K562 (cell line): ENCODE data around the gene MRPL19. TPM values are rescaled to one million over a fixed set of nuclear protein-coding genes. Genes with fewer than 3 reads are reported as not detected.

Experiments
- ATAC-seq: fragments of 200-7000 bp; cut with Tn5 transposase; 3 replicates; pipeline ENCODE4 v1.9.1; 2020; ENCODE audit warnings: moderate library complexity
- BruUV-seq: library from RNA; stranded (reverse); fragments of 400-500 nt; replicated peaks from 2 replicates; lab custom pipeline; 2021; lab: Mats Ljungman, UMichigan
- CTCF ChIA-PET: fragments of 300-600 bp; formaldehyde crosslinking; extraction: SDS; loops from one replicate; lab custom pipeline; 2021; ENCODE audit warnings: low intra/inter-chr PET ratio; lab: Yijun Ruan, JAX
- POLR2A ChIA-PET: fragments of 300-600, 350-650 bp; sonication (Branson Sonifier 250); formaldehyde crosslinking; extraction: SDS; loops from one replicate; lab custom pipeline; 2021; ENCODE audit warnings: antibody characterized with exemption, inconsistent platforms; lab: Yijun Ruan, JAX
- DNase-seq, 4 experiments: peaks; one replicate each; pipeline versions ENCODE4 v3.0.0 to v3.0.0-alpha.2; 2011 to 2018; ENCODE audit warnings: low spot score in 3 of 4, mixed read lengths in 3 of 4; ENCODE audit errors: extremely low read depth in 1 of 4
- FAIRE-seq: peaks from 2 replicates; lab custom pipeline; 2011; peaks lifted over from hg19 to GRCh38; lab: Jason Lieb, UNC
- H2AFZ ChIP-seq: 2 replicates; pipeline ENCODE4 v1.6.0; 2011; ENCODE audit warnings: low read depth, low read length, control low read depth, inconsistent platforms
- H3K27ac ChIP-seq: fragments of 200-600 bp; 3 replicates; pipeline ENCODE4 v1.8.0; 2011; ENCODE audit warnings: low read depth, mild to moderate bottlenecking, control low read depth, inconsistent platforms, low read length, moderate library complexity, mixed read lengths; ENCODE audit errors: extremely low read depth
- H3K27me3 ChIP-seq, 2 experiments: fragments of 300-600 bp in 1 of 2; 2 replicates in 1 of 2; 3 replicates in 1 of 2; pipeline versions ENCODE4 v1.6.0 to v1.8.0; 2011; ENCODE audit warnings: inconsistent platforms in 2 of 2, low read length in 2 of 2, mild to moderate bottlenecking in 1 of 2, mixed read lengths in 1 of 2, moderate library complexity in 1 of 2; ENCODE audit not compliant: control insufficient read depth in 2 of 2, insufficient read depth in 2 of 2
- H3K36me3 ChIP-seq: fragments of 300-600 bp; 3 replicates; pipeline ENCODE4 v1.8.0; 2011; ENCODE audit warnings: mild to moderate bottlenecking, low read length, inconsistent platforms; ENCODE audit not compliant: control insufficient read depth, insufficient read depth
- H3K4me1 ChIP-seq, 2 experiments: fragments of 200-600 bp in 1 of 2; replicated peaks in 1 of 2; 2 replicates in 1 of 2; 3 replicates in 1 of 2; pipeline versions ENCODE4 v1.5.1 to v1.8.0; 2011; ENCODE audit warnings: inconsistent platforms in 2 of 2, low read length in 2 of 2, mild to moderate bottlenecking in 1 of 2, mixed read lengths in 1 of 2, moderate library complexity in 1 of 2; ENCODE audit not compliant: control insufficient read depth in 2 of 2, insufficient read depth in 2 of 2
- H3K4me2 ChIP-seq: 2 replicates; pipeline ENCODE4 v1.6.1; 2011; ENCODE audit warnings: low read length, control low read depth, inconsistent platforms, mixed read lengths; ENCODE audit not compliant: insufficient read depth
- H3K4me3 ChIP-seq: fragments of 200-600 bp; sonication (generic), shearing (Covaris generic); 2 replicates; pipeline ENCODE4 v1.5.1; 2016; ENCODE audit warnings: control low read depth, inconsistent platforms
- H3K79me2 ChIP-seq: fragments of 200-600 bp; 3 replicates; pipeline ENCODE4 v1.8.0; 2011; ENCODE audit warnings: low read length, inconsistent platforms; ENCODE audit not compliant: control insufficient read depth, insufficient read depth
- H3K9ac ChIP-seq, 2 experiments: 2 replicates each; pipeline versions ENCODE4 v1.6.0 to v1.6.1; 2011; ENCODE audit warnings: low read depth in 2 of 2, low read length in 2 of 2, control low read depth in 1 of 2, inconsistent platforms in 1 of 2, mild to moderate bottlenecking in 1 of 2, mixed read lengths in 1 of 2; ENCODE audit not compliant: insufficient read depth in 1 of 2
- H3K9me1 ChIP-seq: one replicate; pipeline ENCODE4 v1.6.0; 2011; ENCODE audit warnings: inconsistent platforms, mild to moderate bottlenecking, low read length, moderate library complexity; ENCODE audit not compliant: control insufficient read depth, insufficient read depth
- H3K9me3 ChIP-seq: replicated peaks from 2 replicates; pipeline ENCODE4 v1.5.1; 2011; ENCODE audit warnings: low read depth, low read length, inconsistent platforms; ENCODE audit not compliant: control insufficient read depth, insufficient read depth
- H4K20me1 ChIP-seq: replicated peaks from 2 replicates; pipeline ENCODE4 v1.6.1; 2011; ENCODE audit warnings: low read length, inconsistent platforms, mixed read lengths; ENCODE audit not compliant: control insufficient read depth, insufficient read depth
- BRD9 ChIP-seq: fragments of 450-650 bp; IDR thresholded peaks from 2 replicates; pipeline ENCODE4 v1.6.1; 2018; ENCODE audit warnings: low read depth; ENCODE audit not compliant: partially characterized antibody
- CHD2 ChIP-seq: IDR thresholded peaks from 2 replicates; pipeline ENCODE4 v1.6.1; 2011; ENCODE audit warnings: low read depth, low read length
- FOXJ2 ChIP-seq: fragments of 200-800 bp; sonication (Bioruptor generic); IDR thresholded peaks from 2 replicates; pipeline ENCODE4 v1.6.1; 2016; ENCODE audit warnings: missing genetic modification characterization, missing compliant biosample characterization
- FOXK1 ChIP-seq: sonication (generic); formaldehyde crosslinking; IDR thresholded peaks from 2 replicates; pipeline ENCODE4 v1.8.0; 2022; ENCODE audit warnings: missing genetic modification reagents, mild to moderate bottlenecking, borderline replicate concordance
- MBD1 ChIP-seq: fragments of 250-450 bp; sonication (Bioruptor Pico); IDR thresholded peaks from 2 replicates; pipeline ENCODE4 v1.8.0; 2022; ENCODE audit warnings: inconsistent platforms
- MBD2 ChIP-seq: sonication (generic); IDR thresholded peaks from 2 replicates; pipeline ENCODE4 v1.6.1; 2016; ENCODE audit warnings: low read depth, borderline replicate concordance
- MXD1 ChIP-seq: fragments of 250-450 bp; sonication (Bioruptor Pico); IDR thresholded peaks from 2 replicates; pipeline ENCODE4 v1.8.0; 2021; ENCODE audit warnings: borderline replicate concordance, mild to moderate bottlenecking, moderate library complexity; ENCODE audit not compliant: poor library complexity, severe bottlenecking
- NBN ChIP-seq: fragments of 450-650 bp; IDR thresholded peaks from 2 replicates; pipeline ENCODE4 v1.6.1; 2016; ENCODE audit warnings: low read depth, mild to moderate bottlenecking
- NCOA2 ChIP-seq, 2 experiments: fragments of 450-650 bp; IDR thresholded peaks; 2 replicates each; pipeline ENCODE4 v1.6.1; 2018; ENCODE audit warnings: mild to moderate bottlenecking in 2 of 2, moderate library complexity in 1 of 2; ENCODE audit not compliant: partially characterized antibody in 2 of 2
- NCOR1 ChIP-seq: fragments of 450-650 bp; IDR thresholded peaks from 2 replicates; pipeline ENCODE4 v1.6.1; 2016; ENCODE audit warnings: mild to moderate bottlenecking, moderate library complexity
- NFIC ChIP-seq: fragments of 450-650 bp; IDR thresholded peaks from 2 replicates; pipeline ENCODE4 v1.6.1; 2017; ENCODE audit warnings: mild to moderate bottlenecking, inconsistent platforms
- RFX1 ChIP-seq: fragments of 450-650 bp; IDR thresholded peaks from 2 replicates; pipeline ENCODE4 v1.6.1; 2016; ENCODE audit warnings: mild to moderate bottlenecking, moderate library complexity
- SMARCB1 ChIP-seq: IDR thresholded peaks from 2 replicates; pipeline ENCODE4 v1.6.1; 2011; ENCODE audit warnings: improper control_type of control experiment, low read depth; ENCODE audit not compliant: insufficient read length
- TAL1 ChIP-seq: fragments of 450-650 bp; IDR thresholded peaks from 2 replicates; pipeline ENCODE4 v1.6.1; 2016; ENCODE audit warnings: mild to moderate bottlenecking
- XRCC5 ChIP-seq: fragments of 200-400 bp; formaldehyde crosslinking; IDR thresholded peaks from 2 replicates; pipeline ENCODE4 v1.6.1; 2017; ENCODE audit warnings: low read depth, mild to moderate bottlenecking, low read length
- ZBTB43 ChIP-seq: sonication (generic); formaldehyde crosslinking; IDR thresholded peaks from 2 replicates; pipeline ENCODE4 v1.8.0; 2023; ENCODE audit warnings: mild to moderate bottlenecking, missing genetic modification reagents
- ZNF384 ChIP-seq: IDR thresholded peaks from 2 replicates; pipeline ENCODE4 v1.6.1; 2012; ENCODE audit warnings: low read depth, low read length, improper control_type of control experiment
- ZNF79 ChIP-seq: fragments of 250-450 bp; sonication (Bioruptor Pico); IDR thresholded peaks from 2 replicates; pipeline ENCODE4 v1.4.0; 2020; ENCODE audit warnings: low read depth, mild to moderate bottlenecking, moderate library complexity
- WGBS: fragments of 100-300 bp; shearing (Covaris generic); methylation state at CpG from one replicate; pipeline ENCODE4 v1.1.6; 2016; ENCODE audit warnings: low coverage, mixed read lengths; ENCODE audit not compliant: insufficient coverage; ENCODE audit errors: missing lambda C conversion rate; 5-methylcytosine and 5-hydroxymethylcytosine counted together
- in situ Hi-C: fragments of 300-500 bp; cut with MboI; formaldehyde crosslinking; loops from 4 replicates; pipeline ENCODE4 v1.15.0; 2018; ENCODE audit warnings: inconsistent platforms, mixed read lengths
- intact Hi-C: fragments of 100-400 bp; cut with micrococcal nuclease; formaldehyde crosslinking; loops from 2 replicates; pipeline ENCODE4 v1.14.2; 2022
- polyA plus RNA-seq, 8 experiments: library from polyadenylated mRNA; depleted of rRNA in 4 of 8; stranded (reverse) in 5 of 8; unstranded in 3 of 8; fragments of >200 nt; fragmentation: Nextera tagmentation in 2 of 8; fragmentation: Illumina TruSeq in 1 of 8; extraction: Ambion mirVana in 2 of 8; extraction: Trizol in 1 of 8; gene quantifications; 2 replicates each; pipeline versions ENCODE4 v1.2.1 to v1.2.3, GENCODE V29; 2011 to 2014; ENCODE audit warnings: inconsistent platforms in 1 of 8, missing spikeins in 1 of 8
- total RNA-seq, 7 experiments: library from RNA; depleted of rRNA in 6 of 7; stranded (reverse); fragments of >200 nt in 6 of 7; fragmentation: Illumina TruSeq in 2 of 7; extraction: Trizol in 2 of 7; gene quantifications; 2 replicates each; pipeline versions ENCODE4 v1.2.1 to v1.2.3, GENCODE V29; 2011 to 2021; ENCODE audit warnings: low replicate concordance in 1 of 7

The MRPL19 gene
- total and polyA plus RNA-seq, 9 of the 15 experiments (the other 6 are each of a cell fraction or from before 2014, with no cell fraction given): 9.7 to 65.9 (median 56.1) TPM

GRCh38 chr2:75632813-75633212 is 13.8 kb upstream of the MRPL19 start:
- WGBS: 0% methylated on average over 1 of the region's 1 CpG
- Histone ChIP-seq H3K4me2 (no peak overlapping the region), H3K9me3 (no peaks in the 10 kb centered on the region), H3K4me3 (no peak overlapping the region), H2AFZ (no peak overlapping the region), H3K9me1 (no peaks in the 10 kb centered on the region), H3K36me3 (no peaks in the 10 kb centered on the region), H3K27me3 (peaks cover 12 to 20% of the 10 kb centered on the region in 2 experiments; a peak in 4 of 5 replicates), H3K79me2 (no peaks in the 10 kb centered on the region), H4K20me1 (no peaks in the 10 kb centered on the region), H3K27ac (no peak overlapping the region), H3K9ac (no peak overlapping the region), H3K4me1 (no peaks in the 10 kb centered on the region)
- ChIA-PET CTCF (no interaction called here), POLR2A (interaction anchor here (1.1 kb wide), 1 partner anchor 14 kb away, joined by 4 read pairs; the partner anchor contains the start of gene MRPL19)
- intact Hi-C loops: no loop called here
- no peak for ATAC-seq
- in situ Hi-C loops: loop anchor here (25.0 kb wide), 1 partner anchor 954 kb away; no protein-coding TSS in a partner anchor
- DNase-seq: no peak
- no TSS peak for BruUV-seq
- no peak for FAIRE-seq
- TF ChIP-seq BRD9: no peak
- no peak for TF ChIP-seq SMARCB1
- TF ChIP-seq FOXK1 (CRISPR knock-in tag): no peak
- TF ChIP-seq NCOR1: no peak
- no peak for TF ChIP-seq ZNF79 (CRISPR knock-in tag)
- no peak for TF ChIP-seq CHD2
- no peak for TF ChIP-seq MBD2
- no peak for TF ChIP-seq MBD1 (CRISPR knock-in tag)
- TF ChIP-seq XRCC5: no peak
- no peak for TF ChIP-seq TAL1
- TF ChIP-seq ZBTB43: no peak
- no peak for TF ChIP-seq NFIC
- TF ChIP-seq RFX1: no peak
- TF ChIP-seq NCOA2 (IDR thresholded peaks at IDR 0.05; ENCODE audit: partially characterized antibody in 2 of 2): no peak
- no peak for TF ChIP-seq FOXJ2 (tag)
- no peak for TF ChIP-seq ZNF384
- TF ChIP-seq MXD1 (CRISPR knock-in tag): no peak
- TF ChIP-seq NBN: no peak
